NCI-H510A (cell line): Measurements from ENCODE around the gene LRRC27.

Experiments used
- DNase-seq: peaks from one replicate; lab custom pipeline; 2025; lab: John Stamatoyannopoulos, UW

LRRC27 gene

GRCh38 chr10:132357286-132358058 lies 25.5 kb downstream of the LRRC27 start:
- DNase-seq, result no peak

GRCh38 chr10:132359305-132360040 lies 27.5 kb downstream of the LRRC27 start:
- DNase-seq, result no peak

GRCh38 chr10:132360766-132361447 lies 28.9 kb downstream of the LRRC27 start:
- DNase-seq, result no peak

- DNase-seq, result no peak
These were observed 29.6 kb downstream of the LRRC27 start for GRCh38 chr10:132361581-132362101.

GRCh38 chr10:132362151-132362611 lies 30.2 kb downstream of the LRRC27 start:
- DNase-seq, result no peak

GRCh38 chr10:132363376-132363775 lies 31.4 kb downstream of the LRRC27 start:
- DNase-seq, result no peak

GRCh38 chr10:132363921-132364593 lies 32.1 kb downstream of the LRRC27 start:
- no peak for DNase-seq

GRCh38 chr10:132364594-132364970 lies 32.6 kb downstream of the LRRC27 start:
- no peak for DNase-seq

GRCh38 chr10:132365102-132365501 lies 33.1 kb downstream of the LRRC27 start:
- no peak for DNase-seq

GRCh38 chr10:132366006-132366405 lies 34.0 kb downstream of the LRRC27 start:
- no peak for DNase-seq

GRCh38 chr10:132366499-132366898 lies 34.5 kb downstream of the LRRC27 start:
- DNase-seq, result no peak

- DNase-seq, result no peak
These were observed 36.4 kb downstream of the LRRC27 start for GRCh38 chr10:132368391-132368790.

- no peak for DNase-seq
These were observed 37.1 kb downstream of the LRRC27 start for GRCh38 chr10:132368881-132369635.

- DNase-seq, result no peak
These were observed 37.7 kb downstream of the LRRC27 start for GRCh38 chr10:132369636-132370185.

GRCh38 chr10:132370426-132371340 lies 38.7 kb downstream of the LRRC27 start:
- no peak for DNase-seq

- no peak for DNase-seq
These were observed 39.7 kb downstream of the LRRC27 start for GRCh38 chr10:132371641-132372081.

- DNase-seq, result no peak
These were observed 40.6 kb downstream of the LRRC27 start for GRCh38 chr10:132372516-132373095.

GRCh38 chr10:132373241-132373955 lies 41.4 kb downstream of the LRRC27 start:
- no peak for DNase-seq

GRCh38 chr10:132374176-132374575 lies 42.2 kb downstream of the LRRC27 start:
- no peak for DNase-seq
